ENCODE results near the gene ANKRD61.
A peak's percentile ranks its signal among the peaks of the same experiment; 100 is the strongest.

The ANKRD61 gene

DNA sequence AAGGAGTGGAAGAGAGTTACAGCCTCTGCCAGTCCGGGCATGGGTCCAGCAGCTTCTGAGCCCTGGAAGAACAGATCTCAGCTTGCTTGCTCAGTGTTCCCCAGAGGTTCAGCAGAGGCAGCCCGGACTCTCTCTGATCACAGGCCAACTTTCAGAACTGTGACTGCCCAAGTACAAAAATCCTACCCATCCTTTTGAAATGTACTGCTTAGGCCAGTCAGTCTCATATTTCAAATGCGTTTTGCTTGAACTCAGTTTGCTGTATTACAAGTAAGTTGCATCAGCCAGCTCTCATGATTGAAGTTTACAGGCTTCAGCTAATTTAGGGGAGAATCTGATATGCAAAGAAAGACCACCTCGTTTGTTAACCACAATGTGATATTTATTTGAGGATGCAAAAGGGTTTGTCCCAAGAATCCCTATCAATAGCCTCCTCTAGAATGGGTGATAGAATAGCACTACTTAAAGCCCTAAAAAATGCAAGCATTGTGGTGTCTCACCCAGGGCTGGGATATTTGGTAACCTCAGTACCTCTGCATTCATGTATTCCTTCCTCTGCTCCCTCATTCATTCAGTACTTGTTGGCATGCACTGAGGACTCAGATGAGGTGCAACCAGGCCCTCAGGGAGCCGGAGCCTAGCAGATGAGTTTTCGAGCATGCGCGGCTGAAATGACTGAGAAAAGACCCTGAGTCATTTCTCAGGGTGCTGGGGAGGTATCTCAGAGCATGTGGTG is 15.1 kb upstream of the ANKRD61 start:
- no peaks in the 10 kb centered on the region for H3K9me3 ChIP-seq (ENCODE audit: control insufficient read depth, low read length)
- H3K4me3 ChIP-seq (ENCODE audit: insufficient read depth, low read depth, low read length, poor library complexity, severe bottlenecking): no peak overlapping the region
- no peaks in the 10 kb centered on the region for H3K4me1 ChIP-seq (ENCODE audit: control insufficient read depth, insufficient read depth, low read length, poor library complexity, severe bottlenecking)
- no peak for DNase-seq
- no peaks in the 10 kb centered on the region for H3K27me3 ChIP-seq (replicated peaks; ENCODE audit: control insufficient read depth, insufficient read depth, low read length, poor library complexity, severe bottlenecking)
- H3K36me3 ChIP-seq (ENCODE audit: control insufficient read depth, insufficient read depth, low read length): peaks cover 16% of the 10 kb centered on the region
- no peak overlapping the region for H3K27ac ChIP-seq (ENCODE audit: insufficient read depth, low read length, poor library complexity, severe bottlenecking)

DNA sequence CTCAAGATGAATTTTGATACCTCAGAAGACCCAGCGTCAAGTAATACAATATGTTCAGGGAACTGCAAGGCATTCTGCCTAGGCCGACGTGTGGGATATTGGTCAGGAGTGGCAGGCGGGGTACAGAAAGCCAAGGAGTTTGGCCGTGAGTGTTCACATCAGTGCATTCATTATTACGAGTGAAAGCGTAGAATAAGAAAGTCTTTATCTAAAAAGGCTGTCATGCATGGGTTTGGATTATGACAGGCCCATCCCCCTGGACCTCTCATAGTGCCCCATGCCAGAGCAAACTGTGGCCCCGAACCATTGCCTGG is 14.6 kb upstream of the ANKRD61 start:
- DNase-seq: no peak
- H3K27me3 ChIP-seq (replicated peaks; ENCODE audit: control insufficient read depth, insufficient read depth, low read length, poor library complexity, severe bottlenecking): no peaks in the 10 kb centered on the region
- peaks cover 18% of the 10 kb centered on the region for H3K36me3 ChIP-seq (ENCODE audit: control insufficient read depth, insufficient read depth, low read length)
- no peaks in the 10 kb centered on the region for H3K9me3 ChIP-seq (ENCODE audit: control insufficient read depth, low read length)
- no peak overlapping the region for H3K4me3 ChIP-seq (ENCODE audit: insufficient read depth, low read depth, low read length, poor library complexity, severe bottlenecking)
- no peaks in the 10 kb centered on the region for H3K4me1 ChIP-seq (ENCODE audit: control insufficient read depth, insufficient read depth, low read length, poor library complexity, severe bottlenecking)
- H3K27ac ChIP-seq (ENCODE audit: insufficient read depth, low read length, poor library complexity, severe bottlenecking): no peak overlapping the region

DNA sequence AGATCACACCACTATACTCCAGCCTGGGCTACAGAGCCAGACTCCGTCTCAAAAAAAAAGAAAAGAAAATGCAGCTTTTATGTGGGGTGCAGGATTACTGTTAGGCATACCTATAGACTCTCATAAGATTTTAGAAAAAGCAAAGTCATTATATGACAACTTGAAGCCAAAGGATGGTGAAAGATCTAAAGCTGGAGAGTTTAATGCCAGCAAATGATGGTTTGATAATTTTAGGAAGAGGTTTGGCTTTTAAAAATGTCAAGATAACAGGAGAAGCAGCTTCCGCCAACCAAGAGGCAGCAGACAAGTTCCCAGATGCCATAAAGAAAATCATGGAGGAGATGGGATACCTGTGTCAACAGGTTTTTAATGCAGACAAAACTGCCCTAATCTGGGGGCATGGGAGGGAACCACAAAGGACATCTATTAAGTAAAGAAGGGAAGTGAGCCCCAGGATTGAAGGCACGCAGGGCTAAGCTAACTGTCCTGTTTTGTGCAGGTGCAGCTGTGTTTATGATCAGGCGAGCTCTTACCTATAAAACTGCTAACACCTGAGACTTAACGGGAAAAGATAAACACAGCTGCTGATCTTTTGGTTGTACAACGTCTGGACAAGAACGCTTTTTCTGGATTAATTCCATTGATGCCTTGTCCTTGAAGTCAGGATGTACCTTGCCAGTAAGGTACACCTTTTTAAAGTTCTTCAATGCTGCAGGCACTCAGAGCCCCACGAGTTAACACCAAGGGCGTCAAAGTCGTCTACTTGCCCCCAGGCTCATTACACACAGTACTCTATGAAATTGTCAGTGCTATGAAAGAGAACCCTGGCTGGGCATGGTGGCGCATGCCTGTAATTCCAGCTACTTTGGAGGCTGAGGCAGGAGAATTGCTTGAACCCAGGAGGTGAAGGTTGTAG is 10.5 kb upstream of the ANKRD61 start:
- no peak for DNase-seq
- Histone ChIP-seq H3K4me1 (ENCODE audit: control insufficient read depth, insufficient read depth, low read length, poor library complexity, severe bottlenecking) (peaks cover 1% of the 10 kb centered on the region), H3K27me3 (replicated peaks; ENCODE audit: control insufficient read depth, insufficient read depth, low read length, poor library complexity, severe bottlenecking) (no peaks in the 10 kb centered on the region), H3K36me3 (ENCODE audit: control insufficient read depth, insufficient read depth, low read length) (peaks cover 46% of the 10 kb centered on the region), H3K4me3 (ENCODE audit: insufficient read depth, low read depth, low read length, poor library complexity, severe bottlenecking) (no peak overlapping the region), H3K27ac (ENCODE audit: insufficient read depth, low read length, poor library complexity, severe bottlenecking) (no peak overlapping the region), H3K9me3 (ENCODE audit: control insufficient read depth, low read length) (no peaks in the 10 kb centered on the region)

DNA sequence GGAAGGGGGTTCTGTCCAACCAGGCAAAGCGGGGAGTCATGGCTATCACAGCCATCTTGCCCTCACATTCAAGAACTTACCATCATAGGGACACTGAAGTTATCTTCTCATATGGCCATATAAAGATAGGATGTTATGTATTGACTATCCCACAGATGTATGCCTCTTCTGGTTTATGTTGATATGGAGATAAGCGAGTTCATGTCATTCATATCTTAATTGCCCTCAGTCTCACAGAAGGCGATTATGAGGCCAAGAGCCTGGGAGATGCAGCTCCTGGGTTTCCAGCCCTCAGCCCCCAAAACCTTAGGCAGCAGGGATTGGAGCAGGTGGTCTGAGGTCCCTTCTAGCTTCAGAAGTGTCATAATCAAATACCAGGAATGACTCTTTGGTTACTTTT is 8.5 kb upstream of the ANKRD61 start:
- H3K4me3 ChIP-seq (ENCODE audit: insufficient read depth, low read depth, low read length, poor library complexity, severe bottlenecking): no peak overlapping the region
- no peak overlapping the region for H3K27ac ChIP-seq (ENCODE audit: insufficient read depth, low read length, poor library complexity, severe bottlenecking)
- peaks cover 17% of the 10 kb centered on the region for H3K4me1 ChIP-seq (ENCODE audit: control insufficient read depth, insufficient read depth, low read length, poor library complexity, severe bottlenecking)
- no peaks in the 10 kb centered on the region for H3K27me3 ChIP-seq (replicated peaks; ENCODE audit: control insufficient read depth, insufficient read depth, low read length, poor library complexity, severe bottlenecking)
- H3K9me3 ChIP-seq (ENCODE audit: control insufficient read depth, low read length): no peaks in the 10 kb centered on the region
- peaks cover 49% of the 10 kb centered on the region for H3K36me3 ChIP-seq (ENCODE audit: control insufficient read depth, insufficient read depth, low read length)
- DNase-seq: no peak

DNA sequence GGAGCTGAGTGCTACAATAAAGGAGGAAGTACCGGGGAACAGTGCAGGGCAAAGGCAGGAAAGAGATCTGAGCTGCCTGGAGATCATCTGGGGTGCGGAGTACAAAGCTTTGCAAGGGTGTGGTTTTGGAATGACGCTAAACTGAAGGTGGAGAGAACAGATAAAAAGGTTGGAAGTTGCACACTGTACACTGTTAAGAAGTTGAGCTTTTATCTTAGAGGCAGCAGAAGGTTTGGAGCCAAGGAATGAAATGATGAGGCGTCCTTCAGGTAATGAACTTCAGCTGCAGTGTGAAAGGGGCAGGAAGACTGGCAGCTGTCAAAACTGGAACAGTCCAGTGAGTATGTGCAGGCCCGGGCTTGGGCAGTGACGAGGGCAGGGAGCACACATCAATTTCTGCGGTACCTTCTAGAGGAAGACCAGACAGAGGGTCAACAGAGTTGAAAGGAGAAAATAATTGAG is 7.2 kb upstream of the ANKRD61 start:
- H3K36me3 ChIP-seq (ENCODE audit: control insufficient read depth, insufficient read depth, low read length): peaks cover 47% of the 10 kb centered on the region
- no peak for DNase-seq

DNA sequence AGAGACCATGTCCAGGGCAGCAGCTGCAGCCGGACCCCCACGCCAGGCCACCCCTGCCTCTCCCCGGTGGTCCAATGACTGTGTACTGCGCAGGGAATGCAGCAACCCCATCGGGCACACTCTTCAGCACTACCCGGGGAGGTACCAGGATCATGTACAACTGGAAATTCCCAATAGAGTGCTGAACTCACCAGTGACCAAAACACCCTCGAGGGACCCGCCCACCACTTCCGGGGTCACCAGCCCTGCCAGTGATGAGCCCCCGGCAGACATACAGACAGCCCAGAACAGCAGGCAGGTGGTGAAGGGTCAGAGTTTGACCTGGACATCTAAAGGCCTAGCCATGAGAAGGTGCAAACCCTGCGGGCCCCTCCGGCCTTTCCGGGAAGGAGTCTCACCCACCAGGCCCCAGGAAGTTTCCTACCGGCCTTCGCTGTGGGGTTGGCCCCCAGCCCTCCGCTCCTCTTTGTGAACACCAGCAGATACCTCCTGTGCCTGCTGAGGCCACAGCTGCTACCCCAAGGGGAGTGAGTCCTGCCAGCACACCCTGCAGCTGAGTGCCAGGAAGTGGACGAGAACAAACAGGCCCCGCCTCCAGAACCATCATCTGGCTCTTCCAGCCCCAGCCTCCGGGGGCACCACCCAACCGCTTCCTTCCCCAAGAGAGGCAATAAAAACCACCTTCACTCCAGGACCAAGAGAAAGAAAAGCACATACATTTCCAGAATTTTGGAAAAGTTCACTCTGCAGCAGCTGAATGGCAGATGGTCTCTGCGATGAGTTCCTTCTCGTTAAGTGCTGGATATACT is 5.0 kb upstream of the ANKRD61 start:
- peak overlapping the region; percentile 47 for H3K27ac ChIP-seq (ENCODE audit: insufficient read depth, low read length, poor library complexity, severe bottlenecking)
- peaks cover 17% of the 10 kb centered on the region for H3K4me1 ChIP-seq (ENCODE audit: control insufficient read depth, insufficient read depth, low read length, poor library complexity, severe bottlenecking)
- H3K9me3 ChIP-seq (ENCODE audit: control insufficient read depth, low read length): no peaks in the 10 kb centered on the region
- peaks cover 50% of the 10 kb centered on the region for H3K36me3 ChIP-seq (ENCODE audit: control insufficient read depth, insufficient read depth, low read length)
- DNase-seq: peak; percentile 40 to 57 (median 41)
- peak overlapping the region; percentile 29 for H3K4me3 ChIP-seq (ENCODE audit: insufficient read depth, low read depth, low read length, poor library complexity, severe bottlenecking)
- no peaks in the 10 kb centered on the region for H3K27me3 ChIP-seq (replicated peaks; ENCODE audit: control insufficient read depth, insufficient read depth, low read length, poor library complexity, severe bottlenecking)

More for the DNA sequence above, 7.2 kb upstream of the ANKRD61 start:
- no peak overlapping the region for H3K4me3 ChIP-seq (ENCODE audit: insufficient read depth, low read depth, low read length, poor library complexity, severe bottlenecking)
- peaks cover 17% of the 10 kb centered on the region for H3K4me1 ChIP-seq (ENCODE audit: control insufficient read depth, insufficient read depth, low read length, poor library complexity, severe bottlenecking)
- H3K9me3 ChIP-seq (ENCODE audit: control insufficient read depth, low read length): no peaks in the 10 kb centered on the region
- H3K27me3 ChIP-seq (replicated peaks; ENCODE audit: control insufficient read depth, insufficient read depth, low read length, poor library complexity, severe bottlenecking): no peaks in the 10 kb centered on the region
- H3K27ac ChIP-seq (ENCODE audit: insufficient read depth, low read length, poor library complexity, severe bottlenecking): no peak overlapping the region

DNA sequence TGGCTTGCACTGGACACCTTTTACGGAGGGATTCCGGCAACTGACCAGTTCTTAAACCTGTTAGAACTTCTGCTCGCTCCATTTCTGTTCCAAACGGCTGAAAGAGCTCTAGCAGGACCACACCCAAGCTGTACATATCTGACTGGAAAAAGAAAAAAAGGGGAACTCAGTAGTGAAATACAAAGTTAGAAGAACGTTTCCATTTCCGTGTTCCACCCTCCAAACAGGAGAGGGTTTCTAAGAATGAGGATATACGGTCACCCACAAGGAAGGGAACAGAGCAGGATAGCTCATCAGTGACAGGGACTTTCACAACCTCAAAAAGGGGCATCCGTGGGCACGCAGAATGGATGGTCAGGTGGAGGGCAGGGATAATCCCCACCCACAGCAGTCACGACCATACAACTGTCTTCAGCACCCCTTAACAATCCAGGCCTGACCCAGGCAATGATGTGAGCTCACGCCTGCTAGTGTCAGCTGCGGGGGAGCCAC is 4.3 kb upstream of the ANKRD61 start:
- Histone ChIP-seq H3K4me3 (ENCODE audit: insufficient read depth, low read depth, low read length, poor library complexity, severe bottlenecking) (peak overlapping the region; percentile 29), H3K27ac (ENCODE audit: insufficient read depth, low read length, poor library complexity, severe bottlenecking) (no peak overlapping the region)

DNA sequence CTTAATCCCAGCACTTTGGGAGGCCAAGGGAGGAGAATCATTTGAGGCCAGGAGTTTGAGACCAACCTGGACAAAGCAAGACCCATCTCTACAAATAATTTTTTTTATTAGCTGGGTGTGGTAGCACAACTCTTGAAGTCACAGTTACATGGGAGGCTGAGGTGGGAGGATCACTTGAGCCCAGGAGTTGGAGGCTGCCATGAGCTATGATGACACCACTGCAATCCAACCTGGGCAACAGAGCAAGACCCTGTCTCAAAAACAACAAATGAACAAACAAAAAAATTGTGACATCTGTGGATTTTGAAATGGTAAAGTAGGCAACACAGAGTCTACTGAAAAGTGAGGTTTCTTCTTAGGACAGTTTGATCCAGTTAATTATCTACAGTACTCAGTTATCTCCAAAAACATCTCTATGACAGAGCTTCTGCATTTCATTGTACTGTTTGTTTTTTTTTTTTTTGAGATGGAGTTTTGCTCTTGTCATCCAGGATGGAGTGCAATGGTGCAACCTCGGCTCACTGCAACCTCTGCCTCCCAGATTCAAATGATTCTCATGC is 3.3 kb upstream of the ANKRD61 start:
- DNase-seq: no peak
- H3K27ac ChIP-seq (ENCODE audit: insufficient read depth, low read length, poor library complexity, severe bottlenecking): no peak overlapping the region
- no peak overlapping the region for H3K4me3 ChIP-seq (ENCODE audit: insufficient read depth, low read depth, low read length, poor library complexity, severe bottlenecking)
- no peaks in the 10 kb centered on the region for H3K9me3 ChIP-seq (ENCODE audit: control insufficient read depth, low read length)
- peaks cover 17% of the 10 kb centered on the region for H3K4me1 ChIP-seq (ENCODE audit: control insufficient read depth, insufficient read depth, low read length, poor library complexity, severe bottlenecking)
- peaks cover 37% of the 10 kb centered on the region for H3K36me3 ChIP-seq (ENCODE audit: control insufficient read depth, insufficient read depth, low read length)
- H3K27me3 ChIP-seq (replicated peaks; ENCODE audit: control insufficient read depth, insufficient read depth, low read length, poor library complexity, severe bottlenecking): no peaks in the 10 kb centered on the region

More for the DNA sequence above, 4.3 kb upstream of the ANKRD61 start:
- DNase-seq: no peak
- Histone ChIP-seq H3K27me3 (replicated peaks; ENCODE audit: control insufficient read depth, insufficient read depth, low read length, poor library complexity, severe bottlenecking) (no peaks in the 10 kb centered on the region), H3K9me3 (ENCODE audit: control insufficient read depth, low read length) (no peaks in the 10 kb centered on the region), H3K36me3 (ENCODE audit: control insufficient read depth, insufficient read depth, low read length) (peaks cover 47% of the 10 kb centered on the region), H3K4me1 (ENCODE audit: control insufficient read depth, insufficient read depth, low read length, poor library complexity, severe bottlenecking) (peaks cover 17% of the 10 kb centered on the region)

DNA sequence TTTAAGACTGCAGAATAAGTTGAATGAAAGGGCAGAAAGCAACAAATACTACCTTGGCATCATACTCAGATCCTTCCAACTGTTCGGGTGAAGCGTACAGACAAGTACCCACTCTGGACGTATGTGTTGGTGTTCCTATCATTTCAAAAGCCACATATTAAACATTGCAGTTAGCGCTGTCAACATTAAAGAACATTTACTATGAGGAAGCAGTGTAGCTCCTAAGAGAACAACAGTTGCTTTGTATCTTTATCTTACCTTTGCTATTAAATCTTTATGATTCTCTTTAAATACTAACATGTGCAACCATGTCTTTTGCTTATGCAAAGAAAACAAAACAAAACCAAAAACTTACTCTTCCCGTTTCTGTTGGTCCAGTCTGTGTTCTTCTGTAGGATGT is 2.6 kb upstream of the ANKRD61 start:
- Histone ChIP-seq H3K36me3 (ENCODE audit: control insufficient read depth, insufficient read depth, low read length) (peaks cover 31% of the 10 kb centered on the region), H3K27me3 (replicated peaks; ENCODE audit: control insufficient read depth, insufficient read depth, low read length, poor library complexity, severe bottlenecking) (no peaks in the 10 kb centered on the region), H3K4me3 (ENCODE audit: insufficient read depth, low read depth, low read length, poor library complexity, severe bottlenecking) (no peak overlapping the region), H3K9me3 (ENCODE audit: control insufficient read depth, low read length) (no peaks in the 10 kb centered on the region), H3K27ac (ENCODE audit: insufficient read depth, low read length, poor library complexity, severe bottlenecking) (no peak overlapping the region), H3K4me1 (ENCODE audit: control insufficient read depth, insufficient read depth, low read length, poor library complexity, severe bottlenecking) (peaks cover 17% of the 10 kb centered on the region)
- DNase-seq: no peak
